ENCODE results near the gene CREBL2. TPM values are rescaled to one million over a fixed set of nuclear protein-coding genes. Genes with fewer than 3 reads are reported as not detected.
A peak's percentile ranks its signal among the peaks of the same experiment; 100 is the strongest.

Gene CREBL2
- total RNA-seq, 1 experiment from 2014 or later: 17.3 TPM

DNA sequence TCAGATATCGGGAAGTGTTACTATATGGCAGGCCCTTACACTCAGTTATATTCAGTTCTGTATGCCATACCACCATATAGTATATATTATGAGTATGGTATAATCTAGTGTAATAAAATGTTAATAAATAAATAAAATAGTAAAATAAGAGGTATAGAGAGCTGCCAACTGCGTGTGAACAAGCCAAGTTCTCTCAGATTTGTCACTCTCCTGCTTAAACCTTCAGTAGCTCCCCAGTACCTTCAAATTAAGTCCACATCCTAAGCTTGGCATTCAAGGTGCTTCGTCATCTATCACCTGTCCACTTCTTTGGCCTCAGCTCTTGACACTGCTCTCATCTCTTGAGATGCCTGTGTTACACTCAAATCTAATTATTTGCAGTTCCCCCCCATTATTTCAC, 12.8 kb upstream of the CREBL2 start (continued):
- TF ChIP-seq, protein P1, sequence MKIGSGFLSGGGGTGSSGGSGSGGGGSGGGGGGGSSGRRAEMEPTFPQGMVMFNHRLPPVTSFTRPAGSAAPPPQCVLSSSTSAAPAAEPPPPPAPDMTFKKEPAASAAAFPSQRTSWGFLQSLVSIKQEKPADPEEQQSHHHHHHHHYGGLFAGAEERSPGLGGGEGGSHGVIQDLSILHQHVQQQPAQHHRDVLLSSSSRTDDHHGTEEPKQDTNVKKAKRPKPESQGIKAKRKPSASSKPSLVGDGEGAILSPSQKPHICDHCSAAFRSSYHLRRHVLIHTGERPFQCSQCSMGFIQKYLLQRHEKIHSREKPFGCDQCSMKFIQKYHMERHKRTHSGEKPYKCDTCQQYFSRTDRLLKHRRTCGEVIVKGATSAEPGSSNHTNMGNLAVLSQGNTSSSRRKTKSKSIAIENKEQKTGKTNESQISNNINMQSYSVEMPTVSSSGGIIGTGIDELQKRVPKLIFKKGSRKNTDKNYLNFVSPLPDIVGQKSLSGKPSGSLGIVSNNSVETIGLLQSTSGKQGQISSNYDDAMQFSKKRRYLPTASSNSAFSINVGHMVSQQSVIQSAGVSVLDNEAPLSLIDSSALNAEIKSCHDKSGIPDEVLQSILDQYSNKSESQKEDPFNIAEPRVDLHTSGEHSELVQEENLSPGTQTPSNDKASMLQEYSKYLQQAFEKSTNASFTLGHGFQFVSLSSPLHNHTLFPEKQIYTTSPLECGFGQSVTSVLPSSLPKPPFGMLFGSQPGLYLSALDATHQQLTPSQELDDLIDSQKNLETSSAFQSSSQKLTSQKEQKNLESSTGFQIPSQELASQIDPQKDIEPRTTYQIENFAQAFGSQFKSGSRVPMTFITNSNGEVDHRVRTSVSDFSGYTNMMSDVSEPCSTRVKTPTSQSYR (CRISPR knock-in tag; IDR thresholded peaks at IDR 0.05): no peak
- no peak for TF ChIP-seq PRRX2 (CRISPR knock-in tag; IDR thresholded peaks at IDR 0.05)
- TF ChIP-seq, protein P2, sequence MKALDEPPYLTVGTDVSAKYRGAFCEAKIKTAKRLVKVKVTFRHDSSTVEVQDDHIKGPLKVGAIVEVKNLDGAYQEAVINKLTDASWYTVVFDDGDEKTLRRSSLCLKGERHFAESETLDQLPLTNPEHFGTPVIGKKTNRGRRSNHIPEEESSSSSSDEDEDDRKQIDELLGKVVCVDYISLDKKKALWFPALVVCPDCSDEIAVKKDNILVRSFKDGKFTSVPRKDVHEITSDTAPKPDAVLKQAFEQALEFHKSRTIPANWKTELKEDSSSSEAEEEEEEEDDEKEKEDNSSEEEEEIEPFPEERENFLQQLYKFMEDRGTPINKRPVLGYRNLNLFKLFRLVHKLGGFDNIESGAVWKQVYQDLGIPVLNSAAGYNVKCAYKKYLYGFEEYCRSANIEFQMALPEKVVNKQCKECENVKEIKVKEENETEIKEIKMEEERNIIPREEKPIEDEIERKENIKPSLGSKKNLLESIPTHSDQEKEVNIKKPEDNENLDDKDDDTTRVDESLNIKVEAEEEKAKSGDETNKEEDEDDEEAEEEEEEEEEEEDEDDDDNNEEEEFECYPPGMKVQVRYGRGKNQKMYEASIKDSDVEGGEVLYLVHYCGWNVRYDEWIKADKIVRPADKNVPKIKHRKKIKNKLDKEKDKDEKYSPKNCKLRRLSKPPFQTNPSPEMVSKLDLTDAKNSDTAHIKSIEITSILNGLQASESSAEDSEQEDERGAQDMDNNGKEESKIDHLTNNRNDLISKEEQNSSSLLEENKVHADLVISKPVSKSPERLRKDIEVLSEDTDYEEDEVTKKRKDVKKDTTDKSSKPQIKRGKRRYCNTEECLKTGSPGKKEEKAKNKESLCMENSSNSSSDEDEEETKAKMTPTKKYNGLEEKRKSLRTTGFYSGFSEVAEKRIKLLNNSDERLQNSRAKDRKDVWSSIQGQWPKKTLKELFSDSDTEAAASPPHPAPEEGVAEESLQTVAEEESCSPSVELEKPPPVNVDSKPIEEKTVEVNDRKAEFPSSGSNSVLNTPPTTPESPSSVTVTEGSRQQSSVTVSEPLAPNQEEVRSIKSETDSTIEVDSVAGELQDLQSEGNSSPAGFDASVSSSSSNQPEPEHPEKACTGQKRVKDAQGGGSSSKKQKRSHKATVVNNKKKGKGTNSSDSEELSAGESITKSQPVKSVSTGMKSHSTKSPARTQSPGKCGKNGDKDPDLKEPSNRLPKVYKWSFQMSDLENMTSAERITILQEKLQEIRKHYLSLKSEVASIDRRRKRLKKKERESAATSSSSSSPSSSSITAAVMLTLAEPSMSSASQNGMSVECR (CRISPR knock-in tag; IDR thresholded peaks at IDR 0.05; ENCODE audit: borderline replicate concordance): no peak
- TF ChIP-seq, protein P3, sequence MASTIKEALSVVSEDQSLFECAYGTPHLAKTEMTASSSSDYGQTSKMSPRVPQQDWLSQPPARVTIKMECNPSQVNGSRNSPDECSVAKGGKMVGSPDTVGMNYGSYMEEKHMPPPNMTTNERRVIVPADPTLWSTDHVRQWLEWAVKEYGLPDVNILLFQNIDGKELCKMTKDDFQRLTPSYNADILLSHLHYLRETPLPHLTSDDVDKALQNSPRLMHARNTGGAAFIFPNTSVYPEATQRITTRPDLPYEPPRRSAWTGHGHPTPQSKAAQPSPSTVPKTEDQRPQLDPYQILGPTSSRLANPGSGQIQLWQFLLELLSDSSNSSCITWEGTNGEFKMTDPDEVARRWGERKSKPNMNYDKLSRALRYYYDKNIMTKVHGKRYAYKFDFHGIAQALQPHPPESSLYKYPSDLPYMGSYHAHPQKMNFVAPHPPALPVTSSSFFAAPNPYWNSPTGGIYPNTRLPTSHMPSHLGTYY (CRISPR knock-in tag; IDR thresholded peaks at IDR 0.05): no peak
- TF ChIP-seq, protein P4, sequence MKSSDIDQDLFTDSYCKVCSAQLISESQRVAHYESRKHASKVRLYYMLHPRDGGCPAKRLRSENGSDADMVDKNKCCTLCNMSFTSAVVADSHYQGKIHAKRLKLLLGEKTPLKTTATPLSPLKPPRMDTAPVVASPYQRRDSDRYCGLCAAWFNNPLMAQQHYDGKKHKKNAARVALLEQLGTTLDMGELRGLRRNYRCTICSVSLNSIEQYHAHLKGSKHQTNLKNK (CRISPR knock-in tag; IDR thresholded peaks at IDR 0.05): no peak

DNA sequence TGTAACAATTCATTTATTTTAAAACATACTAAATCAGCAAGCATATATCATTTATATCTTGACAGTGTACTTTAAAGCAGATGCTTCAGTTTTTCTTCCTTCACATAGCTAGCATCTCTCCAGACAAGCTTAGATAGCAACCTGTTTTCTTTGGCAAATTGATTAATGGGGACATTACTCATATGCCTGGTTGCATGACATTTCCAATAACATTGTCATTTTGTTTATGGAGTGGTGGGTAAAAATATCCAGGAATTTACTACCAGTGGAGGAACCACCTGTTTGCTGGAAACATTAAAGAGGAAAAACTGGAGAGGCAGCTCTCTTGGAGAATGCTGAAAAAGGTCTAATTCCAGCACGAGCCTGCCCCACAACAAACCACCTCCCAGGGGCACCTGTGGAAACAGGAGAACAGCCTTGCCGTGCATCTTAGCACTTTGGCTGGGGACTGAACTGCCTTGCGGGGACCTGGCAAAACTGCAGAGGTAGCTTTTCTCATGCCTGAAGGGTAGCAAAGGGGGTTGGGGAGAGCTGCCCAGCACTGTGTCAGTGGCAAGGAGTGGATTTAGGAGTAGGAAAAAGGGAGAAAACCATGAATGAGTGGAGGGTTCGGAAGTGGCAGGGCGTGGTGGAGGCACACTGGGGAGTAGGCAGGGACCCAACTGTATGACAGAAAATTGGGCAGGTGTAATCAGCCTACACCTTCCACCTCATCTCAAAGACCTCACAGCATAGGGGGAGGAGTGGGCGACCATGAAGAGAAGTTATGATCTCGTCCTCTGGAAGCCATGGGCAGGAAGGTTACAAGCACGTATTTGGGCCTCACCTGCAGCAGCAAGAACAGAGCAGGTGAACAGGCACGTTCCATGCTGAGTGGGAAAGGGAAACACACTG, 11.7 kb upstream of the CREBL2 start:
- Mint-ChIP-seq H3K36me3 (no peaks in the 10 kb centered on the region), H3K9me3 (peaks cover 8% of the 10 kb centered on the region), H3K27ac (no peak overlapping the region), H3K4me3 (no peak overlapping the region), H3K27me3 (ENCODE audit: low read depth) (no peaks in the 10 kb centered on the region), H3K4me1 (peaks cover 6% of the 10 kb centered on the region)
- POLR2A ChIA-PET: no interaction called here
- peak; percentile 36; the same call in 1 of the 2 replicates for ATAC-seq
- no peak for DNase-seq (ENCODE audit: low spot score)
- CTCF ChIA-PET: interaction anchor here (1.3 kb wide), 1 partner anchor 12 kb away, joined by 4 read pairs; the partner anchor contains the start of gene CREBL2
- TF ChIP-seq, protein P5, sequence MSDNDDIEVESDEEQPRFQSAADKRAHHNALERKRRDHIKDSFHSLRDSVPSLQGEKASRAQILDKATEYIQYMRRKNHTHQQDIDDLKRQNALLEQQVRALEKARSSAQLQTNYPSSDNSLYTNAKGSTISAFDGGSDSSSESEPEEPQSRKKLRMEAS (CRISPR knock-in tag; IDR thresholded peaks at IDR 0.05): 0 out of 2 replicates have a peak, but pooled peaks have one; percentile 5
- TF ChIP-seq SP1 (CRISPR knock-in tag; conservative IDR thresholded peaks at IDR 0.05): no peak

DNA sequence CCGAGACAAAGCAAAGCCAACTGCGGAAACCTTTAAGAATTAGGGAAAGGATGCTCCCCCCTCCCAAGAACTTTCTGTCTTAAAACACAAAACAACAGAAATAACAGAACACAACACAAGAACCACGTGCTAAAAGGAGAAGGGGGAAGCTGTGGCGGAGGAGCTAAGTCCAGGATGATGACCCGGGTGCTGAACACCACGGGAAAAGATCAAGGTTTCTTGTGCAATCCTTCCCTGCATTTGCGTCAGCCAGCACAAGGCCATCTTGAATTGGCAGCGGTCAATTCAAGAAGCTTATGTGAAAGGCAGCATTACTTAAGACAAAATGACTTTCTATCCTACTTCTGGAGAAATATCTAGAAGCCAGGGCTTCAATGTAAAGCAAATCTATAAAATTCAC, 11.0 kb upstream of the CREBL2 start:
- H3K27ac Mint-ChIP-seq: no peak overlapping the region
- H3K36me3 Mint-ChIP-seq: no peaks in the 10 kb centered on the region
- no peaks in the 10 kb centered on the region for H3K27me3 Mint-ChIP-seq (ENCODE audit: low read depth)
- TF ChIP-seq GABPB1 (CRISPR knock-in tag; IDR thresholded peaks at IDR 0.05) (peak; percentile 97), TEAD1 (CRISPR knock-in tag; IDR thresholded peaks at IDR 0.05) (no peak), ZNF396 (CRISPR knock-in tag; IDR thresholded peaks at IDR 0.05; ENCODE audit: borderline replicate concordance) (no peak)
- TF ChIP-seq, protein P5 (CRISPR knock-in tag; IDR thresholded peaks at IDR 0.05): peak; percentile 34; the same call in 1 of the 2 replicates
- no peak overlapping the region for H3K4me3 Mint-ChIP-seq
- ChIA-PET POLR2A (no interaction called here), CTCF (interaction anchor here (1.3 kb wide), 1 partner anchor 11 kb away, joined by 4 read pairs; the partner anchor contains the start of gene CREBL2)
- no peak for ATAC-seq
- H3K4me1 Mint-ChIP-seq: peaks cover 6% of the 10 kb centered on the region
- peaks cover 7% of the 10 kb centered on the region for H3K9me3 Mint-ChIP-seq
- no peak for DNase-seq (ENCODE audit: low spot score)
